Spleen (tissue), 11 donors: ENCODE measurements around the gene TOM1L2. TPM values are rescaled to one million over a fixed set of nuclear protein-coding genes. Genes with fewer than 3 reads are reported as not detected.

Experiments
- DNase-seq: peaks from one replicate; pipeline ENCODE4 v3.0.0-alpha.2; 2020
- H3K27ac ChIP-seq, 8 donors: fragments of 200-600 bp; sonication (generic) in 7 of 8; 1 replicate in 4 of 8; 2 replicates in 4 of 8; pipeline versions ENCODE4 v1.5.0 to v1.8.0; 2016 to 2021; ENCODE audit warnings: inconsistent platforms in 4 of 8, mild to moderate bottlenecking in 4 of 8, moderate library complexity in 1 of 8
- H3K27me3 ChIP-seq, 7 donors: fragments of 200-600 bp; sonication (generic) in 6 of 7; replicated peaks in 1 of 7; 1 replicate in 4 of 7; 2 replicates in 3 of 7; pipeline versions ENCODE4 v1.5.0 to v1.8.0; 2016 to 2021; ENCODE audit warnings: inconsistent platforms in 3 of 7, mild to moderate bottlenecking in 1 of 7
- H3K36me3 ChIP-seq, 6 donors: fragments of 200-600 bp; sonication (generic) in 5 of 6; 1 replicate in 4 of 6; 2 replicates in 2 of 6; pipeline versions ENCODE4 v1.5.0 to v1.8.0; 2016 to 2021; ENCODE audit warnings: inconsistent platforms in 2 of 6
- H3K4me1 ChIP-seq, 6 donors: fragments of 200-600 bp; sonication (generic) in 5 of 6; 1 replicate in 3 of 6; 2 replicates in 3 of 6; pipeline versions ENCODE4 v1.5.0 to v1.8.0; 2016 to 2021; ENCODE audit warnings: inconsistent platforms in 3 of 6
- H3K4me3 ChIP-seq, 8 donors: fragments of 200-600 bp; sonication (generic) in 7 of 8; 1 replicate in 4 of 8; 2 replicates in 4 of 8; pipeline versions ENCODE4 v1.5.0 to v1.8.0; 2016 to 2021; ENCODE audit warnings: inconsistent platforms in 4 of 8, mild to moderate bottlenecking in 4 of 8, moderate library complexity in 2 of 8
- H3K9me3 ChIP-seq, 8 donors: fragments of 200-600 bp; sonication (generic) in 7 of 8; 1 replicate in 4 of 8; 2 replicates in 4 of 8; pipeline versions ENCODE4 v1.5.0 to v1.8.0; 2016 to 2021; ENCODE audit warnings: inconsistent platforms in 4 of 8
- CTCF ChIP-seq, 11 experiments: fragments of 200-600 bp in 7 of 11; fragments of 450-650 bp in 4 of 11; sonication (generic) in 4 of 11; IDR thresholded peaks in 8 of 11; conservative IDR thresholded peaks in 3 of 11; 1 replicate in 7 of 11; 2 replicates in 4 of 11; pipeline versions ENCODE4 v1.4.0 to v1.8.0; 2016 to 2021; ENCODE audit warnings: antibody characterized with exemption in 11 of 11, inconsistent platforms in 4 of 11, mild to moderate bottlenecking in 1 of 11
- POLR2A ChIP-seq, 3 donors: fragments of 450-650 bp; IDR thresholded peaks; one replicate each; pipeline ENCODE4 v1.5.1; 2017; ENCODE audit warnings: antibody characterized with exemption in 3 of 3, mild to moderate bottlenecking in 1 of 3
- POLR2AphosphoS5 ChIP-seq, 3 donors: sonication (generic); formaldehyde crosslinking; IDR thresholded peaks; one replicate each; pipeline ENCODE4 v1.5.1; 2017; ENCODE audit warnings: antibody characterized with exemption in 3 of 3
- WGBS, 5 donors: extraction: QIAGEN DNeasy Blood & Tissue Kit in 3 of 5; methylation state at CpG; one replicate each; pipeline versions ENCODE4 v1.1.5 to v1.1.7; 2013 to 2018; 5-methylcytosine and 5-hydroxymethylcytosine counted together
- intact Hi-C: fragments of 100-400 bp; cut with DNase I; formaldehyde crosslinking; loops from one replicate; pipeline ENCODE4 v1.15.0; 2023; ENCODE audit warnings: low total_unique reads
- polyA plus RNA-seq, 3 donors: library from polyadenylated mRNA; stranded (reverse); fragments of 200-250 nt; gene quantifications; one replicate each; pipeline ENCODE4 v1.2.1, GENCODE V29; 2013
- total RNA-seq, 7 donors: library from RNA; depleted of rRNA in 3 of 7; stranded (reverse); fragments of >200 nt in 3 of 7; fragmentation: NEBNext Ultra II Directional in 4 of 7; extraction: Animal tissue kit (Norgen Biotek cat#: 25700) in 4 of 7; gene quantifications; one replicate each; pipeline versions ENCODE4 v1.1.0 to v1.2.1, GENCODE V29; 2016 to 2021
- donor health status: healthy with polysubstance abuse.
- donor health status: DM: no; HTN: no; CAD: no; lungs with moderate emphysema.
- donor health status: DM: no; HTN: no; CAD: no.
- donor health status: Bipolar disorder and iron deficiency.
- donor health status: healthy.
- donor health status: DM: no; HTN: no; CAD: no.
- donor health status: DM: yes; HTN: yes; CAD: no.

Gene TOM1L2
- total and polyA plus RNA-seq, 10 donors: 5.3 to 82.6 (median 53.6) TPM

GRCh38 chr17:17880577-17881196 is 91.5 kb downstream of the TOM1L2 start:
- 89 to 97% (median 91%) methylated on average over 7 to 8 of the region's 8 CpGs for WGBS, 5 donors
- intact Hi-C loops: no loop called here

GRCh38 chr17:17877529-17878358 is 94.5 kb downstream of the TOM1L2 start:
- intact Hi-C loops: no loop called here
- peak overlapping the region in 7 of 8 donors; percentile 58 to 86 (median 79) for H3K27ac ChIP-seq
- peaks cover 0 to 83% (median 33%) of the 10 kb centered on the region in 6 donors for H3K36me3 ChIP-seq
- TF ChIP-seq POLR2AphosphoS5 (IDR thresholded peaks at IDR 0.05) (peak; percentile 47 to 82 (median 78)), CTCF (IDR thresholded peaks at IDR 0.05 in 8 of 11, conservative IDR thresholded peaks at IDR 0.05 in 3 of 11) (no peak)
- H3K4me3 ChIP-seq: no peak overlapping the region
- WGBS, 5 donors: 56 to 82% (median 68%) methylated on average over 13 to 14 of the region's 14 CpGs
- H3K27me3 ChIP-seq: no peaks in the 10 kb centered on the region
- peak; percentile 82 for DNase-seq
- H3K9me3 ChIP-seq: no peaks in the 10 kb centered on the region
- peaks cover 11 to 61% (median 39%) of the 10 kb centered on the region in 6 donors for H3K4me1 ChIP-seq

More at GRCh38 chr17:17880577-17881196, 91.5 kb downstream of the TOM1L2 start:
- no peak for DNase-seq
- peaks cover 0 to 96% (median 51%) of the 10 kb centered on the region in 6 donors for H3K36me3 ChIP-seq
- H3K4me3 ChIP-seq: no peak overlapping the region
- TF ChIP-seq POLR2AphosphoS5 (IDR thresholded peaks at IDR 0.05) (no peak), POLR2A (IDR thresholded peaks at IDR 0.05) (no peak), CTCF (IDR thresholded peaks at IDR 0.05 in 8 of 11, conservative IDR thresholded peaks at IDR 0.05 in 3 of 11) (no peak)
- peaks cover 11 to 53% (median 32%) of the 10 kb centered on the region in 6 donors for H3K4me1 ChIP-seq
- no peaks in the 10 kb centered on the region for H3K9me3 ChIP-seq
- H3K27ac ChIP-seq: no peak overlapping the region
- H3K27me3 ChIP-seq: no peaks in the 10 kb centered on the region

- peaks cover 11 to 68% (median 39%) of the 10 kb centered on the region in 6 donors for H3K4me1 ChIP-seq
- H3K4me3 ChIP-seq: no peak overlapping the region
- H3K27ac ChIP-seq: peak overlapping the region in 7 of 8 donors; percentile 58 to 86 (median 79)
- TF ChIP-seq POLR2AphosphoS5 (IDR thresholded peaks at IDR 0.05) (no peak), POLR2A (IDR thresholded peaks at IDR 0.05) (no peak), CTCF (IDR thresholded peaks at IDR 0.05 in 8 of 11, conservative IDR thresholded peaks at IDR 0.05 in 3 of 11) (no peak)
- intact Hi-C loops: no loop called here
- WGBS, 5 donors: 68 to 90% (median 78%) methylated on average over 5 to 6 of the region's 6 CpGs
- H3K36me3 ChIP-seq: peaks cover 0 to 76% (median 29%) of the 10 kb centered on the region in 6 donors
- DNase-seq: no peak
- H3K27me3 ChIP-seq: no peaks in the 10 kb centered on the region
- H3K9me3 ChIP-seq: no peaks in the 10 kb centered on the region
Measured at GRCh38 chr17:17876959-17877528, 95.2 kb downstream of the TOM1L2 start.
